ENCODE results near the gene PLEK2.
"Not testable (repeated sequence)": the region's sequence is repeated elsewhere in the genome, so short reads cannot be mapped to it uniquely, and the experiment has no call there.

DNA sequence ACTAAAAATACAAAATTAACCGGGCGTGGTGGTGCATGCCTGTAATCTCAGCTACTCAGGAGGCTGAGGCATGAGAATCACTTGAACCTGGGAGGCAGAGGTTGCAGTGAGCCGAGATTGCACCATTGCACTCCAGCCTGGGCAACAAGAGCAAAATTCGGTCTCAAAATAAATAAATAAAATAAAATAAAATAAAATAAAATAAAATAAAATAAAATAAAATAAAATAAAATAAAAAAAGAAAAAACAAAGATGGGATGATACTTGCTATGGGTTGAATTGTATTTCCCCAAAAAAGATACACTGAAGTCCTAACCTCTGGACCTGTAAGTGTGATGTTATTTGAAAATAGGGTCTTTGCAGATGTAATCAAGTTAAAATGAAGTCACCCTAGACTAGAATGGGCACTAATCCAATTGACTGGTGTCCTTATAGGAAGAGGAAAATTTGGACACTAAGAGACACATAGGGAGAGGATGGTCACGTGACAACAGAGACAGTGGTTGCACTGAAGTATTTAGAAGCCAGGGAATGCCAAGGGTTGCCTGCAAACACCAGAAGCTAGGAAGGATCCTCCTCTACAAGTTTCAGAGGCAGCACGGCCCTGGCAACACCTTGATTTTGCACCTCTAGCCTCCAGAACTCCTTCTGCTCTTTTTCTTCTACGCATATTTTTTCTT is 3.7 kb downstream of the PLEK2 start:
- TF ChIP-seq, protein P1, sequence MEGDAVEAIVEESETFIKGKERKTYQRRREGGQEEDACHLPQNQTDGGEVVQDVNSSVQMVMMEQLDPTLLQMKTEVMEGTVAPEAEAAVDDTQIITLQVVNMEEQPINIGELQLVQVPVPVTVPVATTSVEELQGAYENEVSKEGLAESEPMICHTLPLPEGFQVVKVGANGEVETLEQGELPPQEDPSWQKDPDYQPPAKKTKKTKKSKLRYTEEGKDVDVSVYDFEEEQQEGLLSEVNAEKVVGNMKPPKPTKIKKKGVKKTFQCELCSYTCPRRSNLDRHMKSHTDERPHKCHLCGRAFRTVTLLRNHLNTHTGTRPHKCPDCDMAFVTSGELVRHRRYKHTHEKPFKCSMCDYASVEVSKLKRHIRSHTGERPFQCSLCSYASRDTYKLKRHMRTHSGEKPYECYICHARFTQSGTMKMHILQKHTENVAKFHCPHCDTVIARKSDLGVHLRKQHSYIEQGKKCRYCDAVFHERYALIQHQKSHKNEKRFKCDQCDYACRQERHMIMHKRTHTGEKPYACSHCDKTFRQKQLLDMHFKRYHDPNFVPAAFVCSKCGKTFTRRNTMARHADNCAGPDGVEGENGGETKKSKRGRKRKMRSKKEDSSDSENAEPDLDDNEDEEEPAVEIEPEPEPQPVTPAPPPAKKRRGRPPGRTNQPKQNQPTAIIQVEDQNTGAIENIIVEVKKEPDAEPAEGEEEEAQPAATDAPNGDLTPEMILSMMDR (IDR thresholded peaks at IDR 0.05 in 4 of 5, conservative IDR thresholded peaks at IDR 0.05 in 1 of 5), result not testable (repeated sequence)
- not testable (repeated sequence) for TF ChIP-seq POLR2A (IDR thresholded peaks at IDR 0.05)
